Mesothelial cell of epicardium (in vitro differentiated cells): ENCODE data around the gene DNAJB8. TPM values are rescaled to one million over a fixed set of nuclear protein-coding genes. Genes with fewer than 3 reads are reported as not detected.

ENCODE experiments used
- DNase-seq, 2 experiments: peaks; one replicate each; pipeline ENCODE4 v3.0.0; 2021; ENCODE audit warnings: low spot score in 2 of 2; ENCODE audit not compliant: unreplicated experiment in 2 of 2
- H3K27ac Mint-ChIP-seq: 2 replicates; pipeline ENCODE4 v1.8.0; 2021; ENCODE audit warnings: mixed read lengths
- H3K27me3 Mint-ChIP-seq: 2 replicates; pipeline ENCODE4 v1.8.0; 2021; ENCODE audit warnings: low read depth, mixed read lengths
- H3K36me3 Mint-ChIP-seq: 2 replicates; pipeline ENCODE4 v1.8.0; 2021; ENCODE audit warnings: mixed read lengths
- H3K4me1 Mint-ChIP-seq: 2 replicates; pipeline ENCODE4 v1.8.0; 2021; ENCODE audit warnings: mixed read lengths
- H3K4me3 Mint-ChIP-seq: 2 replicates; pipeline ENCODE4 v1.8.0; 2021; ENCODE audit warnings: mild to moderate bottlenecking, moderate library complexity, mixed read lengths
- H3K9me3 Mint-ChIP-seq: 2 replicates; pipeline ENCODE4 v1.8.0; 2021; ENCODE audit warnings: mixed read lengths
- total RNA-seq: library from RNA; stranded (reverse); gene quantifications from 3 replicates; pipeline ENCODE4 v1.2.1, GENCODE V29; 2021
- TF ChIP-seq, protein P1 (sequence below): fragments of 200-600 bp; sonication (generic); IDR thresholded peaks from one replicate; pipeline ENCODE4 v1.5.0; 2021; ENCODE audit warnings: antibody characterized with exemption; ENCODE audit not compliant: unreplicated experiment

The DNAJB8 gene
- total RNA-seq, 1 donor from 2014 or later = not detected

DNA sequence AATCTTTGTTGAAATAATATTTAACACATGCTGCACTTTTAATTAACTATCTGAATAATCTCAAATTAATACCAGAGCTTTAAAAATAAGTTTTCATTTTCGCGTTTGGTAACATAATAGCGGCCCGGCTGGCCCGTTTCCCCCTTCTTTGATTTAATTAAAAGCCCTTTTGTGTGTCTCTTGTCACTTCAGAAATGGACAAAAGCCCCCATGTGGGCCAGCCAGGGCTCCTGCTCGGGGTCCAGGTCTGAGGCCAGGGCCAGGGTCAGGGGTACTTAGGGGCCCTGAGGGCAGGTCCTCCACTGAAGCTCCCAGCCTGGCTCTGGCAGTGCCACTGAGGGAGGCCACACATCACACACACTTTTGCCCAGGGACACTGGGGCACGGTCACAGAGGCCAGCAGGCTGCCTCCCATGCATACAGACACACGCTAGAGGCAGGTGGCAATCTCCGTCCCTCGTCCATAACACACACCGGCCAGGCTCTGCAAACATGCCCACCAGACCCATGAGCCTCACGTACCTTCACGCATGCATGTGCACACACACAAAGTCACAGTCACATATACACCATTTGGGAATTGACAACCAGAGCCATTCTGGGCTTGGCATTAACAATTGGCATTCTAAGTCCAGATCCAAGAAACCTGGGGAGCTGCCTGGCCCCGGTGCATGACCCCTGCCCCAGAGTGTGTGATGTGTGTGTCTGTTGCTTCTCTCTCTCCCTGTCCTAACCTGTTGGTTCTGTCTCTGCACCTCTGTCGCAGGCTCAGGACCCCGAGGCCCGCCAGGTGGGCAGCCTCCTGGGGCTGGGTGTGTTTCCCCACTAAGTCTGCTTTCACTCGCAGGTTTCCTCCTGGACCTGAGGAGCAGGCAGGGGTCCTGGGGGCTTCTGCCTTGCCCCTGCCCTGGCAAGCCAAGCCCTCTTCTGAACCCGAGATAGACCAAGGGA, 38.5 kb downstream of the DNAJB8 start:
- TF ChIP-seq, protein P1, sequence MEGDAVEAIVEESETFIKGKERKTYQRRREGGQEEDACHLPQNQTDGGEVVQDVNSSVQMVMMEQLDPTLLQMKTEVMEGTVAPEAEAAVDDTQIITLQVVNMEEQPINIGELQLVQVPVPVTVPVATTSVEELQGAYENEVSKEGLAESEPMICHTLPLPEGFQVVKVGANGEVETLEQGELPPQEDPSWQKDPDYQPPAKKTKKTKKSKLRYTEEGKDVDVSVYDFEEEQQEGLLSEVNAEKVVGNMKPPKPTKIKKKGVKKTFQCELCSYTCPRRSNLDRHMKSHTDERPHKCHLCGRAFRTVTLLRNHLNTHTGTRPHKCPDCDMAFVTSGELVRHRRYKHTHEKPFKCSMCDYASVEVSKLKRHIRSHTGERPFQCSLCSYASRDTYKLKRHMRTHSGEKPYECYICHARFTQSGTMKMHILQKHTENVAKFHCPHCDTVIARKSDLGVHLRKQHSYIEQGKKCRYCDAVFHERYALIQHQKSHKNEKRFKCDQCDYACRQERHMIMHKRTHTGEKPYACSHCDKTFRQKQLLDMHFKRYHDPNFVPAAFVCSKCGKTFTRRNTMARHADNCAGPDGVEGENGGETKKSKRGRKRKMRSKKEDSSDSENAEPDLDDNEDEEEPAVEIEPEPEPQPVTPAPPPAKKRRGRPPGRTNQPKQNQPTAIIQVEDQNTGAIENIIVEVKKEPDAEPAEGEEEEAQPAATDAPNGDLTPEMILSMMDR = no peak
- no peak for DNase-seq
- Mint-ChIP-seq H3K4me1 (peaks cover 44% of the 10 kb centered on the region), H3K27ac (no peak overlapping the region), H3K9me3 (no peaks in the 10 kb centered on the region), H3K36me3 (no peaks in the 10 kb centered on the region), H3K27me3 (peaks cover 16% of the 10 kb centered on the region), H3K4me3 (no peak overlapping the region)

DNA sequence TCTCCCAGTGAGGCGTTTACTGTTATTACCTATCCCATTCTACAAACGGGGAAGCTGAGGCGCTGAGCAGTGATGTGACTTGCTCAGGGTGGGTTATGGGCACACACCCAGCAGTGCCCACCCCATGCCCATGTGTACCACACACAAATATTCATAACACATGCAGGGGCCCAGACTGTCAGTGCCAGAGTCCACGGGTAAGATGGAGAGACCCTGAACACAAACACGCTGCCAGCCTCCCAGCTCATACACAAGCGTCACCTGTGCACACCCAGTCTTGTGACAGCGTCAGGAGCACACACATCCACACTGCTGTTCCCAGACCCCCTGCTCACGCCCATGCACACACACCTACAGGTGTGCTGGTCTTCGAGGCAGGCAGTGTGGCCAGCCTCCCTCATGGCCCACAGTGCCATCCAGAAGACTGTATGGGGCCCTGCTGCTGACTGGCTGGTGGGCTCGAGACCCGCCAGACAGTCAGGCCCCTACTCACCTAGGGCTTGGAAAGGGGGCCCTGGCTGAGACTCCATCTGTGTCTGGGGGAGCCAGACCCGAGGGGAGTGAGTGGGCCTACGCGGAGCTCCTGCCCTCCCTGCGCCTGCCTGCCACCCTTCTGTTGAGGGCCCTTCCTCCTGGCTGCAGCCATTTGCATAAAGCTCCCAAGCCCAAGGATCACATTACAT, 39.4 kb downstream of the DNAJB8 start:
- H3K4me1 Mint-ChIP-seq = peaks cover 41% of the 10 kb centered on the region
- no peak overlapping the region for H3K27ac Mint-ChIP-seq
- no peaks in the 10 kb centered on the region for H3K9me3 Mint-ChIP-seq
- no peaks in the 10 kb centered on the region for H3K36me3 Mint-ChIP-seq
- DNase-seq = no peak
- H3K27me3 Mint-ChIP-seq = peaks cover 14% of the 10 kb centered on the region
- TF ChIP-seq, protein P1 = no peak
- H3K4me3 Mint-ChIP-seq = no peak overlapping the region

DNA sequence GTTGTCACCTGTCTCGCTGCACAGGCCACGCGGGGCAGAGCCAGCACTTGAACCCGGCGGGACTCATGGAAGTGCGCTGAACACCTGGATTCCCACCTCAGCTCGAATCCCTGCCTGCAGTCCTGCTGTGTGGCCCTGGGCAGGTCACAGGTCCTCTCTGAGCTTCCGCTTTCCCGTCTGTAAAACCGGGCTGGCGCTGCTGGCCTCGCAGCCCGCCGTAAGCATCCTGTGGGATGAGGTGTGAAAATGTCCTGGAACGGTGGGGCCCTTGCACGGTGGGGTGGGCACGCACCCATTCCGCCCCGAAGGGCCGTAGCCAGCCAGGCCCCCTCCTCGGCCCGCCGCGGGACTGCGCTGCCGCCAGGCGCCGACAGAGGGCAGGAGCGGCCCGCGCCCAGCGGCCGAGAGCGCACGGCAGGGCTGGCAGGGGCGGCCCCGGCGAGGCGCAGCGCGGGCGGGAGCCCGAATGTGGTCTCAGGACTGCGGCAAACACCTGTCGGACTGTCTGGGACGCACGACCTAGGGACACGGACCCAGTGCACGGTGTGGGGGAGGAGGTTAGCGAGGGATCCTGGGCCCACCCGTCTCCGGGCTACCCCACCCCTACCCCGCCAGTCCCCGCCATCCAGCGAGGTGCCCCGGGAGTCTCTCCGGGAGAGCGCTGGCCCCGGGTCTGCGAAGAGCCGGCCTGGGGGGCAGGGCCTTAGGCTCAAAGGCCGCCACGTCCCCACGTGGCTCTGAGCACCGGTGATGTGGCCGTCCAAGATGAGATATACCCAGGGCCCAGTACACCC, 40.4 kb downstream of the DNAJB8 start:
- no peaks in the 10 kb centered on the region for H3K9me3 Mint-ChIP-seq
- H3K27me3 Mint-ChIP-seq = peaks cover 5% of the 10 kb centered on the region
- no peaks in the 10 kb centered on the region for H3K36me3 Mint-ChIP-seq
- peaks cover 43% of the 10 kb centered on the region for H3K4me1 Mint-ChIP-seq
- peak in 1 of 2 experiments; percentile 85 for DNase-seq
- TF ChIP-seq, protein P1 = peak; percentile 76
- no peak overlapping the region for H3K4me3 Mint-ChIP-seq
- no peak overlapping the region for H3K27ac Mint-ChIP-seq

DNA sequence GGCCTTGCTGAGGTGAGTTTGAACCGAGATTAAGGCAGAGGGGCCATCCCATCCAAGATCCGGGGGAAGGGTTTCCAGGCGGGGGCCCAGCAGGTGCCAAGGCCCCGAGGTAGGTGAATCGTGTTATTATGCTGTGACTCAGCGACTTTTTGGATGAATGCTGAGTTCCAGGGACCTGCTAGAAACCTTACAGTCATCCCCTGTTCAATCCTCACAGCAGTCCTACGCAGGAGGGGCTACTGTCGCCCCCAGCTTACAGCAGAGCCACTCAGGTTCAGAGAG, 40.9 kb downstream of the DNAJB8 start:
- Mint-ChIP-seq H3K4me1 (peaks cover 46% of the 10 kb centered on the region), H3K9me3 (no peaks in the 10 kb centered on the region), H3K27me3 (peaks cover 5% of the 10 kb centered on the region), H3K36me3 (no peaks in the 10 kb centered on the region), H3K27ac (no peak overlapping the region), H3K4me3 (no peak overlapping the region)
- DNase-seq = no peak
- TF ChIP-seq, protein P1 = no peak

DNA sequence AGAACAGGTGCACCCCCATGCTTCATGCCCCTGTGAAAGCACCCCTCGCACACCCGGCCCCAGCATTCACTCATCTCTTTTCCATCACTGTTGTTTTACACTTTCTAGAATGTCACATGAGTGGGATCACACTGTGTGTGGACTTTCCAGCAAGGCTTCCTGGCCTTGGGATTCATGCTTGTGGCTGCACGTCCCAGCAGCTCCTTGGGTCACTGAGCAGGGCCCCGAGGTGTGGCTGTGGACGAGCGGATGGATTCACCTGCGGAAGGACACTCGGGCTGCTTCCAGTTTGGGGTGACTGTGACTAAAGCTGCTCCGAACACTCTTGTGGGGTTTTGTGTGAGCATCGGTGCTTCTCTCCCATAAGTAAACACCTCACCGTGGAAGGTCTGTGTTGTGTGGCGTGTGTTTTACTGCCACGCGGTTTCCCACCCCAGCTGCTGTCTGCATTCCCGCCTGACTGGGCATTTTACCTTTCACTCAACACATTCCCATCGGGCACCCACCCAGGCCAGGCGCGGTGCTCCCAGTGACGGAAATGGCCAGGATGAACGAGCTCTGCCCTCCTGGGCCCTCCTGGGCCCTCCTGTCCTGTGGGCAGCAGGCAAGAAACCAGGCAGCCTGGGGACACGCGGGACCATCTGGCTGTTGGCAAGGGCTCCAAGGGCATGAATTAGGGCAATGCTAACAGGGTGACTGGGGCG, 41.4 kb downstream of the DNAJB8 start:
- H3K27me3 Mint-ChIP-seq = peaks cover 2% of the 10 kb centered on the region
- peak overlapping the region; percentile 81 for H3K27ac Mint-ChIP-seq
- TF ChIP-seq, protein P1 = no peak
- DNase-seq = no peak
- H3K36me3 Mint-ChIP-seq = no peaks in the 10 kb centered on the region
- peaks cover 47% of the 10 kb centered on the region for H3K4me1 Mint-ChIP-seq
- H3K4me3 Mint-ChIP-seq = peak overlapping the region; percentile 3
- H3K9me3 Mint-ChIP-seq = no peaks in the 10 kb centered on the region
